ENCODE results near the gene OTOF.

GRCh38 chr2:26442301-26442700, 35.6 kb downstream of the OTOF start:
- TF ChIP-seq, protein P1, sequence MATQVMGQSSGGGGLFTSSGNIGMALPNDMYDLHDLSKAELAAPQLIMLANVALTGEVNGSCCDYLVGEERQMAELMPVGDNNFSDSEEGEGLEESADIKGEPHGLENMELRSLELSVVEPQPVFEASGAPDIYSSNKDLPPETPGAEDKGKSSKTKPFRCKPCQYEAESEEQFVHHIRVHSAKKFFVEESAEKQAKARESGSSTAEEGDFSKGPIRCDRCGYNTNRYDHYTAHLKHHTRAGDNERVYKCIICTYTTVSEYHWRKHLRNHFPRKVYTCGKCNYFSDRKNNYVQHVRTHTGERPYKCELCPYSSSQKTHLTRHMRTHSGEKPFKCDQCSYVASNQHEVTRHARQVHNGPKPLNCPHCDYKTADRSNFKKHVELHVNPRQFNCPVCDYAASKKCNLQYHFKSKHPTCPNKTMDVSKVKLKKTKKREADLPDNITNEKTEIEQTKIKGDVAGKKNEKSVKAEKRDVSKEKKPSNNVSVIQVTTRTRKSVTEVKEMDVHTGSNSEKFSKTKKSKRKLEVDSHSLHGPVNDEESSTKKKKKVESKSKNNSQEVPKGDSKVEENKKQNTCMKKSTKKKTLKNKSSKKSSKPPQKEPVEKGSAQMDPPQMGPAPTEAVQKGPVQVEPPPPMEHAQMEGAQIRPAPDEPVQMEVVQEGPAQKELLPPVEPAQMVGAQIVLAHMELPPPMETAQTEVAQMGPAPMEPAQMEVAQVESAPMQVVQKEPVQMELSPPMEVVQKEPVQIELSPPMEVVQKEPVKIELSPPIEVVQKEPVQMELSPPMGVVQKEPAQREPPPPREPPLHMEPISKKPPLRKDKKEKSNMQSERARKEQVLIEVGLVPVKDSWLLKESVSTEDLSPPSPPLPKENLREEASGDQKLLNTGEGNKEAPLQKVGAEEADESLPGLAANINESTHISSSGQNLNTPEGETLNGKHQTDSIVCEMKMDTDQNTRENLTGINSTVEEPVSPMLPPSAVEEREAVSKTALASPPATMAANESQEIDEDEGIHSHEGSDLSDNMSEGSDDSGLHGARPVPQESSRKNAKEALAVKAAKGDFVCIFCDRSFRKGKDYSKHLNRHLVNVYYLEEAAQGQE (IDR thresholded peaks at IDR 0.05; ENCODE audit: insufficient read depth in 1 of 2, low read depth in 2 of 2, low read length in 2 of 2): no peak
- no peak for TF ChIP-seq FOXP2 (optimal IDR thresholded peaks at IDR 0.05; ENCODE audit: borderline replicate concordance, extremely low read depth, extremely low read length, insufficient read depth)
- TF ChIP-seq TAF1 (IDR thresholded peaks at IDR 0.05; ENCODE audit: borderline replicate concordance, insufficient read depth, low read length): no peak

Measured in PFSK-1 (cell line).